Islet precursor cell (in vitro differentiated cells): ENCODE results near the gene PCLAF.
"Not testable (repeated sequence)": the region's sequence is repeated elsewhere in the genome, so short reads cannot be mapped to it uniquely, and the experiment has no call there.

ENCODE experiments used
- DNase-seq: peaks from one replicate; pipeline ENCODE4 v3.0.0-alpha.2; 2018

The PCLAF gene

DNA sequence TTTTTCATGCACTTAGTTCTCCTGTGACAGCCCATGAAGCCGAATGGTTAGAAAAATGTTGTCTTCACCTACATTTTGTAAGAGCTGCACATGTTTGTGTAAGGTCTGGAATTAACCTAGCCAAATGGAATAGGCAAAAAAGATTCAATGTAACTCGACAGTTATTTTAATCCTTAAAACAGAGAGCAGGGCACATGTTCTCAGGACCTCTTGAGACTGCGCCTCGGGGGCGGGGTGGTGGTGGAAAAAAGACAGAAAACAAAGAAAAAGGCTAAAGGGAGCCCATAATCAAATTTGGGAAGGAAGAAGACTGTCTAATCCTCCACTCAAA, 24.6 kb downstream of the PCLAF start:
- no peak for DNase-seq

DNA sequence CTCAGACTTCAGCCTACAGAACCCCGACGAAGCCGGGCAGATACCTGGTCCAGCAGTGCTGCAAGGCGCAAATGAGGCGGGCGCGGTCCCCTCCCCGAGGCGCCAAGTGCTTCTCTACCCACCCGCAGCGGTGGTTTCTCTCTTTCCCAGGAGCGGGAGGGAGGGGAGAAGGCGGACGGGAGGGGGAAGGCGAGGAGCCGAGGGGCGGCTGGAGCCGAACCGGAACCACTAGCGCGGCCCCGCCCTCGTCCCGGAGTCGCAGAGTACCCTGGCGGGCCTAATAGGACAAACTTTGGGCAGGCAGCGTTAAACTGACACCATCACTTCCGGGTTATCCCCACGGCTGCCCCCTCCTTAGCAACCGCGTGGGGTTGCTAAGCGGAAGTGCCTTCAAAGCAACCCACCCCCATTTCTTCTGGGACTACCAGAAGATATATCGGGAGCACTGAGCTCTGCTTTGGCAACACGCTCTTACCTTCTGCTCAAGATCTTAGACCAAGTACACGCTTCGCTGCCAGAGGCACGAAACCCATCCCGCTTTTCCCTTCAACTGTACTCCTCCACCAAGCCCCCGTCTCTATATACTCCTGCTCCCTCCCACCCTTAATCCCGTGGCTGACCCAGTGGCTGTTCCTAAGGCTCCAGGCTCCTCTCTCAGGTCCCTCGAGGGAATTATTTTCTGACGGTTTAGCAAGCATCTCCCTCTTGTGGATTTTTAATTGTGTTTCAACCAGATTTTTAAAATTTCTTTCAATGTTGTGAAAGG, 25.1 kb downstream of the PCLAF start, which contains the start of gene CSNK1G1:
TSS of gene CSNK1G1 (minus strand) at position 230 of the 766 bp plus-strand sequence. CDS start 55,674 bp downstream, outside the sequence.
- DNase-seq: peak; percentile 99

DNA sequence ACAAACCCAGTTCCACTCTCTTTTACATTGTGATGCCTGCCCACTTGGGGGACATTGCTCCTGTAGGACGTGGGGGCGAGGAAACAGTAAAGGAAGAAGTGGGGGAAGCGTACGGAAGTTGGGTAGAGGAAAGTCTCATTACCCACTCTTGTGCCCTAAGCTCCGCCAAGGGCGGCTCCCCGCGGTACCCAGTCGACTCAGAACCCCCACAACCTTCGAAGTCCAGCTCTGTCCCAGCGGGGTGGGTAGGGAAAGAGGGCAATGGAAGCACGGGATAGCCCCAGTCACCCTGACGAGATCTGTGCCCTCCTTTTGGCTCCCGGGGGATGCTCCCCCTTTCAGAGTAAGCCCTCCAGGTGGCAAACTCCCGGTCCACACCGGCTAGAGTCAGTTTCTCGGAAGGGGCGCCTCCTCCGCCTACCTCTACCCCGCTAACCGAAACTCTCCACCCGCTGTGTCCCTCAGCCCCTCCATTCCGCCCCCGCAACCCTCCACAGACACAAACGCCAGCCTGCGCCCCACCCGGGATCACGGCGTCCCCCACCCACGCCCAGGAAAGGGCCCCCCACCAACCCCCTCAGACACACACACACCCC, 25.8 kb downstream of the PCLAF start:
- DNase-seq: peak; percentile 51

DNA sequence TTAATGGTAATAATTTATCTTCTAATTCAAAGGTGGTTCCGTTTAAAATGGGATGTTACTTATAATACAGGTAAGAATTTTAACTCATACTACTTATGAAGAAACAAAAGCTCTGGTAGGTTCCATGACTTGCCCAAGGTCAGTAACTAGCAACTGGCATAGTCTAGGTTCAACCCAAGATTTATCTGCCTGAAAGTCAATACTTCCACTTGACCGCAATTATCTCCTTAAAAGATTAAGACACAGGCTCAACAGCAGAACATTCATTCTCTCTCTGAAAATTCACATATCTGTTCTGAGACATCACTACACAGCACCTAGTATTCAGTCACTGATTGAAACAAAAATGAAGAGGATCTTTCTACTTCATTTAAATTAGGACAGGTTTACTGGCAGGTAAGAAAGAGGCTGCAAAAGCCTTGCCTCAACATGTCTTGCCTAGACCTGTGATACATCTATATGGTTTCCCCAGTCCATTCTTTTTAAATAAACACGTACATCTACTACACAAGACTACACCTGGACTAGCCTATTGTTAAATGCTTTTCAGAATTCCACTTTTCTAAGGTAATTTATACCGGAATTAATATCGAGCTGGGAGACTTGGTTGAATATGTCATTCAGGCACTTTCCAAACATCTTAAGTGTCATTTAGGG, 26.4 kb downstream of the PCLAF start:
- no peak for DNase-seq

DNA sequence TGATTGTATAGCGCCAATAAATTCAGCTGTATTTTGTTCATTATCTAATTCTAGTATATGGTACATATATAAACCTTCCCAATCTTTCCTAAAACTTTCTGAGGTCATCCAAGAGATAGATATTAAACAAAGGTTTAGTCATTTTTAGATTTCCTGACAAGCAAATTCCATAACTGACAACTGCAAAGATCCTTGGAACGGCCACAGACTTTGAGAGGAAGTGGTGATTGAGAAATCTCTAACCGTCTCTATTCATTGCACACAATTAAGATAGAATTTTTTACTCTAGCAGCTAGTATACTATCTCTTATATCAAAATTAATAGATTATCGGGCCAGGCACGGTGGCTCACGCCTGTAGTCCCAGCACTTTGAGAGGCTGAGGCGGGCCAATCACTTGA, 30.0 kb downstream of the PCLAF start:
- no peak for DNase-seq

DNA sequence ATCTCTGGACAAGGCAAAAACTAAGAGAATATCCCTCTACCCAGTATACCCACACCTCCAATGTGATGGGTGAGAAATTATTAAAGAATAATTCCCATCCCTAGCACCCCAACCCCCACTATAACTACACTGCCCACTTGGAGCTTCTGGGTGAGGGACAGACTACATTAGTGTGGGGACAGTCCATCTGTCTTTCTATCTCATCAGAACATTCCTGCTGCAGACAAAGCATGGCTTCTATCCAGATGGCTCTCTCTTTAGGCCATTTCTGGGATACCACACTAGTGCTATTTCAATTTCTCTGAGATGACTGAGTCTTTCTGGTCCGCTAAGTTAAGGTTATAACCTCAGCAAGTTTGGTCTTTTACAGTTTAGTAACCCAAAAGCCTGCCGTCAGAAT, 31.9 kb downstream of the PCLAF start:
- DNase-seq: no peak

DNA sequence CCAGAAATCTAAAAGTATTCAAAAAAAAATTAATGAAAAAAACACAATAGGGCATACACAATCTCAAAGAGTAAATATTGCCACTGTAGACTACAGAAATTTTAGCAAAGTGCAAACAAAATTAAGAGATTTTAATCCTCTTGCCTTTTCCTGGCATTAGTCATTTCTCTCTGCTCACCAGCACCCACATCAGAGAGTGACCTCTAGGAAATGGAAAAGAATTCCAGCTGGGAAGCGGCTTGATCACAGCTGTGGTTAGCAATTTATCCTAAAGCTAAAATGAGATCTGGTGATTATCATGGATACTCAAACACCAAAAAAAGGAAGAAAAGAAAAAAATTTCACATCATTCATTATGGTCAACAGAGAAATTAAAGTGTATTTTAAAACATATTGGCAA, 32.8 kb downstream of the PCLAF start:
- no peak for DNase-seq

DNA sequence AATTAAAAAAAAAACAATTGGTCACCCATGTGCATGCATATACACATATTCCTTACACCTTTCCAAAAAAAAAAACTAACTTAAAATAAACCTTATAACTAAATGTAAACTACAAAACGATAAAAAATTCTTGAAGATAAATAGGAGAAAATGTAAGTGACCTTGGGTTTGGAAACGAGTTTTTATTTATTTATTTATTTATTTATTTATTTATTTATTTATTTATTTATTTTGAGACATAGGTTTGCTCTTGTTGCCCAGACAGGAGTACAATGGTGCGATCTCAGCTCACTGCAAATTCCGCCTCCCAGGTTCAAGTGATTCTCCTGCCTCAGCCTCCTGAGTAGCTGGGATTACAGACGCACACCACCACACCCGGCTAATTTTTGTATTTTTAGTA, 35.0 kb downstream of the PCLAF start:
- DNase-seq: not testable (repeated sequence)

DNA sequence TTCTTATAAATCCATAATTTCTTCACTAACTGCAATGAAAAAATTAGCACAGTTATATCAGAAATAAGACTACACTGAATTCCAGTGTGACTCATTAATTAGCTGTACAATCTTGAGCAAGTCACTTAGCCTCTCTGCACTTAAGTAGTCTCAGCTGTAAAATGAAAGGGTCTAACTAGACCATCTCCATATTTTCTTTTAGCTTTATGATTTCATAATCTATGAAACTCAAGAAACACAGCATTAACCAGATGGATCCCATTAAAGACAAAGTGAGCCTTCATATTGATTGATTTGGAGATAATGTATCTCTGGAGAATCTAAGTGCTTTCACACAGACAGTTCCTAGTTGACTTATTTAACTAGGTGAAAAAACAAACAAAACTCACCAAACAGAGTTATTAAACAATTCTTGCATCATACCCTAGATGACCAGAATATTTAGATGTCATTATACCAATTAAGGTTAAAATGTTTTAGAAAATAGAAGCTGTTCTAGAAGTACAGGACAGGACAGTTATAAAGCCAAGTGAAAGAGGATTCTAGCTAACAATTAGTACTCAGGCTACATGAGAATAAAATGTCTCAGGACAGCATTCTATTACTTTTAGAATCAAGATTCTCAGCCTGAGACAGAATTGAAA, 36.5 kb downstream of the PCLAF start:
- DNase-seq: no peak

DNA sequence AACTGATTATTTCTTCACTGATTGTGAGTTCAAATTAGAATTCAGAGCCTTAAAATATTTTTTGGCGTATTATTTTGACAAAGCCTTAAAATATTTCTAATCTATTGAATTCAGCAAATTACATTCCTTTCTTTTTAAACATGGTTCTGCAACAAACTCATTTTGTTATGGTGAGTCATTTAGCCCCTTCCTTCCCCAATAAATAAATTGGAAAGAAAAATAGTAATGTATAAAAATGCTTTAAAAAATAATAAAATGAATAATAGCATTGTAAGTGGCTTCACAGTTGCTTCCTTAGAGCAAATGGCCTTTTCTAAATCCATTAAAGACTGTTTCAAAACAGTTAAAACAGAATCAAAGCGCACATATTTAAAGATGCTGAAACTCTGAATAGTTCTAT, 37.4 kb downstream of the PCLAF start:
- no peak for DNase-seq

DNA sequence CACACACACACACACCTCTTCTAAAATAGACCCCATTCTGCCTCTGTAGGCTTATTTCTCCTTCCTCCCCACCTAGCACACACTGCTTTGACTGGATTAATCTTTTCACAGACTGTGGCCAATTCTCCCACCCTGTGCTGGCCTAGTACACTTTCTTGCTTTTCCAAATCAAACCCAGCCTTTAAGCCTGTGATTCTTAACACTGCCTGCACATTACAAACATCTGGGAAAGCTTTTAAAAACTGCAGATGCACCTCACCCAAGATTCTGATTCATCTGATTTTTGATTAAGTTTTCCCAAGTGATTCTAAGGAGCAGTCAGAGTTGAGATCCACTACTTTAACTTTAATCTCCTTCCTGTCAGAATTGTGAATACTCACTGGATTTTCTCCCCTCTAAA, 38.0 kb downstream of the PCLAF start:
- DNase-seq: no peak

DNA sequence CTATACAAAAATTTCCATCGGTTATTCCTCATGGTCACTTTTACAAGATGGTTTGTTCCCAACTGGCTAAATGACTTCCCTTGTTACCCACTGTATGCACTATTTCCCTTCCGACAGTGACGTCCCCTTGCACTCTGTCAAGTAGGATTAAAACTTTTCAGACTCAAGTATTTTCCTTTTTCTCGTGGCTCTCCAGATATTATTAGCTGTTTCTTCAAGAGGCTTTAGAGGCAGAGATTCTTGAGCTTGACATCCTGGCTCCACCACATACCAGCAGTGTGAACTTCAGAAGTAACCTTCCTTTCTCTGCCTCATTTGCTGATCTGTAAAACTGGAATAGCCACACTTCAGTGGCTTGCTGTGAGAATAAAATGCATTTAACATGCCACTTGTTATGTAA, 39.3 kb downstream of the PCLAF start:
- DNase-seq: no peak

DNA sequence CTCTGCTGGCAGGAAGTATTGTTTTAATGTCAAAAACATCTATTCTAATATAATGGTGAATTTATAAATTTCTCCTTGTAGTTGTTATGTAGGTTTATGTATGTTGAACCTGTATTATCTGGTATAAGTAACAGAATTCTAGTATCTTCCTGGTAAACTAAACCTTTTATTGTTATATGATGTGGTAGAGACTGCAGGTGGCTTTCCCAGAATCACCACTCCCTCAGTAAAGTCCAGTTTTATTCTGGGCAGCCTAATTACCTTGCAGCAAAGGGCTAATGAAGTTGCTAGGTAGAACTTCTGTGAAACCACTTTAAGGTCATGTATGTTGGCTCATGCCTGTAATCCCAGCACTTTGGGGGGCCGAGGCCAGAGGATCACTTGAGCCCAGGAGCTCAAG, 40.9 kb downstream of the PCLAF start:
- DNase-seq: no peak

DNA sequence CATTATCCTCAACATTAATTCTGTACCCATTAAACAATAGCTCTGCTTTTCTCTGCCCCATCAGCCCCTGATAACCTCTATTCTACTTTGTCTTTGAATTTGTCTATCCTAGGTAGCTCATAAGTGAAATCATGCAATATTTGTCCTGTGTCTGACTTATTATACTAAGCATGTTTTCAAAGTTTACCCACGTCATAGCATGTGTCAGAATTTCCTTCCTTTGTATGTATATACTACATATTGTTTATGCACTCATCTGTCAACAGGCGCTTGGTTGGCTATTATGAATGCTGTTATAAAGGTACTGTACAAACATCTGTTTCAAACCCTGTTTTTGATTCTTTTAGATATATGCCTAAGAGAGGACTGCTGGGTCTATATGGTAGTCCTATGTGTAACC, 43.5 kb downstream of the PCLAF start:
- no peak for DNase-seq

DNA sequence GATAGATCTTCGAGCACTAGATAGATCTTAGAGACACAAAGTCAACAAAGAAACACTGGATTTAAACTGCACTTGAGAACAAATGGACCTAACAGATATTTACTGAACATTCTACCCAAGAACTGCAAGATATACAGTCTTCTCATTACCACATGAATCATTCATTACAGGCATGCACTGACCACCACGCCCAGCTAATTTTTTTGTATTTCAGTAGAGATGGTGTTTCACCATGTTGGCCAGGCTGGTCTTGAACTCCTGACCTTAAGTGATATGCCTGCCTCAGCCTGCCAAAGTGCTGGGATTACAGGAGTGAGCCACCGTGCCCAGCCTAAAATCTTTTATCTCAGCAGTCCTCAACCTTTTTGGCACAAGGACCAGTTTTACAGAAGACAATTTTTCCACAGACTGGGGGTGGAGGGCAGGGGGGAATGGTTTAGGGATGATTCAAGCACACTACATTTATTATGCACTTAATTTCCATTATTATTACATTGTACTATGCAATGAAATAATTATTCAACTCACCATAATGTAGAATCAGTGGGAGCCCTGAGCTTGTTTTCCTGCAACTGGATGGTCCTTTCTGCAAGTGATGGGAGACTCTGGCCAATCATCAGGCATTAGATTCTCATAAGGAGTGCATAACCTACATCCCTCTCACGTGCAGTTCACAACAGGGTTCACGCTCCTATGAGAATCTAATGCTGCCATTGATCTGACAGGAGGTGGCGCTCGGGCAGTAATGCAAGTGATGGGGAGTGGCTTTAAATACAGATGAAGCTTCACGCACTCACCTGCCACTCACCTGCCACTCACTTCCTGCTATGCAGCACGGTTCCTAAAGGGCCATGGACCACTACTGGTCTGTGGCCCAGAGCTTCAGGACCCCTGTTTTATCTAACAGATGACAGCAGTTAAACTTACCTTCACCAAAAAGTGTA, 47.0 kb downstream of the PCLAF start:
- DNase-seq: no peak

DNA sequence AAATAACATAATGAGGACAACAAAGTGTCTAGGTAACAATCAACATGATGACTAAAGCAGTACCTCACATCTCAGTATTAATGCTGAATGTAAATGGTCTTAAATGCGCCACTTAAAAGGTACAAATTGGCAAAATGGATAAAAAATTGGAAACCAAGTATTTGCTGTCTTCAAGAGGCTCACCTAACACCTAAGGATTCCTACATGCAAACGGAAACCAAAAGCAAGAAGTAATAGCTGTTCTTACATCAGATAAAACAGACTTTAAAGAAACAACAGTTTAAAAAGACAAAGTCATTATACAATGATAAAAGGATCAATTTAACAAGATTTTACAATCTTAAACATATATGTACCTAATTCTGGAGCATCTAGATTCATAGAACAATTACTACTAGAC, 47.7 kb downstream of the PCLAF start:
- DNase-seq: no peak

DNA sequence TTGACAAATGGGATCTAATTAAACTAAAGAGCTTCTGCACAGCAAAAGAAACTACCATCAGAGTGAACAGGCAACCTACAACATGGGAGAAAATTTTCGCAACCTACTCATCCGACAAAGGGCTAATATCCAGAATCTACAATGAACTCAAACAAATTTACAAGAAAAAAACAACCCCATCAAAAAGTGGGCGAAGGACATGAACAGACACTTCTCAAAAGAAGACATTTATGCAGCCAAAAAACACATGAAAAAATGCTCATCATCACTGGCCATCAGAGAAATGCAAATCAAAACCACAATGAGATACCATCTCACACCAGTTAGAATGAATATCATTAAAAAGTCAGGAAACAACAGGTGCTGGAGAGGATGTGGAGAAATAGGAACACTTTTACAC, 49.6 kb downstream of the PCLAF start:
- not testable (repeated sequence) for DNase-seq

DNA sequence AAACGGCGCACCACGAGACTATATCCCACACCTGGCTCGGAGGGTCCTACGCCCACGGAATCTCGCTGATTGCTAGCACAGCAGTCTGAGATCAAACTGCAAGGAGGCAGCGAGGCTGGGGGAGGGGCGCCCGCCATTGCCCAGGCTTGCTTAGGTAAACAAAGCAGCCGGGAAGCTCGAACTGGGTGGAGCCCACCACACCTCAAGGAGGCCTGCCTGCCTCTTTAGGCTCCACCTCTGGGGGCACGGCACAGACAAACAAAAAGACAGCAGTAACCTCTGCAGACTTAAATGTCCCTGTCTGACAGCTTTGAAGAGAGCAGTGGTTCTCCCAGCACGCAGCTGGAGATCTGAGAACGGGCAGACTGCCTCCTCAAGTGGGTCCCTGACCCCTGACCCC, 54.3 kb downstream of the PCLAF start:
- not testable (repeated sequence) for DNase-seq

DNA sequence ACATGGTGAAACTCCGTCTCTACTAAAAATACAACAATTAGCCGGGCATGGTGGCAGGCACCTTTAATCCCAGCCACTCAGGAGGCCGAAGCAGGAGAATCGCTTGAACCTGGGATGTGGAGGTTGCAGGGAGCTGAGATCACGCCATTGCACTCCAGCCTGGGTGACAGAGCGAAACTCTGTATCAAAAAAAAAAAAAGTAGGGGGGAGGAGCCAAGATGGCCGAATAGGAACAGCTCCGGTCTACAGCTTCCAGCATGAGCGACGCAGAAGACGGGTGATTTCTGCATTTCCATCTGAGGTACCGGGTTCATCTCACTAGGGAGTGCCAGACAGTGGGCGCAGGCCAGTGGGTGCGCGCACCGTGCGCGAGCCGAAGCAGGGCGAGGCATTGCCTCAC, 54.8 kb downstream of the PCLAF start:
- DNase-seq: not testable (repeated sequence)

DNA sequence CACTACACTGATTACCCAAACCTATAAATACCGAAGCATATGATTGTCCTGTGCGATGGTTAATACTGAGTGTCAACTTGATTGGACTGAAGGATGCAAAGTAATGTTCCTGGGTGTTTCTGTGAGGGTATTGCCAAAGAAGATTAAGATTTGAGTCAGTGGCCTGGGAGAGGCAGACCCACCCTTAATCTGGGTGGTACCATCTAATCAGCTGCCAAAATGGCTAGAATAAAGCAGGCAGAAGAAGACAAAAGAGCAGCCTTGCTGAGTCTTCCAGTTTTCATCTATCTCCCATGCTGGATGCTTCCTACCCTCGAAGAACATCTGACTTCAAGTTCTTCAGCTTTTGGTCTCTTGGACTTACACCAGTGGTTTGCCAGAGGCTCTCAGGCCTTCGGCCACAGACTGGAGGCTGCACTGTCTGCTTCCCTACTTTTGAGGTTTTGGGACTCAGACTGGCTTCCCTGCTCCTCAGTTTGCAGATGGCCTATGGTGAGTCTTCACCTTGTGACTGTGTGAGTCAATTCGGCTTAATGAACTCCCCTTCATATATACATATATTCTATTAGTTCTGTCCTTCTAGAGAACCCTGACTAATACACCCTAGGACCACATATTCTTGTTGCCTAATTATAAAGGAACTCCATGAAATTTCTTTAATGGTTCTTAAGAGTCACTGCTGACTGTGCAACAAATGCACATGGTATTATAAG, 56.9 kb downstream of the PCLAF start:
- no peak for DNase-seq

DNA sequence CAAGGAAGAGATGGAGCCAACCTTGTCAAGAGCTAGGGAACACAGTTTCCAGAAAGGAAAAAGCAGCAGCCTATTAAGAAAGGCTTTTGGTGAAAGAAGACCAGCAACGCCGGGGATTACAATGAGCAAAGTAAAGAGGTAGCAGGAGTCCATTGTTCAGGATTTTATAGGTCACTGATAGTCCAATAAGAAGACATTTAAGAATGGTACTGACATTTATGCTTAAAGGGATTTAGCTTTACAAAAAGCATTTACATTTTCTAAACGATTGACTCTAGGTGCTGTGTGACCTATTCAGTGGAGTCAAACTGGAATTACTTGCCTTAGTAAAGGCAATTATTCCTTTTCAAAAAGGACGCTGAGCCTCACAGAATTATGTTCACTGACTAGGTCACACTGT, 66.0 kb downstream of the PCLAF start:
- no peak for DNase-seq

DNA sequence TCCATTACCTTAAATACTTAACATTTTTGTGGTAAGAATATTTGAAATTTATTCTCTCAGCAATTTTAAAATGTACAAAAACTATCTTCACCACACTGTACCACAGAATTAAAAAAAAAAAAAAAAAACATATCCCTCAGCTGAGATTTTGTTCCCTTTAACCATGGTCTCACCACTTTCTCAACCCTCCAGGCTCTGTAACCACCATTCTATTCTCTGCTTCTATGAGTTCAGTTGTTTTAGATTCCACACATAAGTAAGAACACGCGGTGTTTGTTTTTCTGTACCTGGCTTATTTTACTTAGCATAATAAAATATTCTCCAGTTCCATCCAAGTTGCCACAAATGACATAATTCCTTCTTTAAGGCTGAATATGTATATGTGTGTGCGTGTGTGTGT, 66.8 kb downstream of the PCLAF start:
- no peak for DNase-seq
